Brain microvascular endothelial cell (primary cell): Measurements from ENCODE around the gene JUND.
A peak's percentile ranks its signal among the peaks of the same experiment; 100 is the strongest.

Experiments used
- DNase-seq: peaks from one replicate; pipeline ENCODE4 v3.0.0-alpha.2; 2020
- H3K27ac ChIP-seq: fragments of 250-450 bp; sonication (Bioruptor Pico); 2 replicates; pipeline ENCODE4 v1.5.1; 2020; ENCODE audit warnings: mild to moderate bottlenecking, moderate library complexity
- H3K27me3 ChIP-seq: fragments of 250-450 bp; sonication (Bioruptor Pico); replicated peaks from 2 replicates; pipeline ENCODE4 v1.5.1; 2020; ENCODE audit warnings: mild to moderate bottlenecking
- H3K36me3 ChIP-seq: fragments of 250-450 bp; sonication (Bioruptor Pico); replicated peaks from 2 replicates; pipeline ENCODE4 v1.5.1; 2020; ENCODE audit warnings: mild to moderate bottlenecking
- H3K4me3 ChIP-seq: 2 replicates; pipeline ENCODE4 v1.5.1; 2011; ENCODE audit warnings: low read depth, mild to moderate bottlenecking, control low read depth, low read length, moderate library complexity
- in situ Hi-C: cut with HindIII; loops from 2 replicates; pipeline ENCODE4 v1.10.0; 2017; ENCODE audit warnings: low sequenced_read_pairs, low pct_ligation_motif_present
- TF ChIP-seq, protein P1 (sequence below): IDR thresholded peaks from 2 replicates; pipeline ENCODE4 v1.5.1; 2011; ENCODE audit warnings: low read depth, mild to moderate bottlenecking, moderate library complexity, low read length, control low read depth, inconsistent platforms; ENCODE audit errors: missing control alignments

Gene JUND

DNA sequence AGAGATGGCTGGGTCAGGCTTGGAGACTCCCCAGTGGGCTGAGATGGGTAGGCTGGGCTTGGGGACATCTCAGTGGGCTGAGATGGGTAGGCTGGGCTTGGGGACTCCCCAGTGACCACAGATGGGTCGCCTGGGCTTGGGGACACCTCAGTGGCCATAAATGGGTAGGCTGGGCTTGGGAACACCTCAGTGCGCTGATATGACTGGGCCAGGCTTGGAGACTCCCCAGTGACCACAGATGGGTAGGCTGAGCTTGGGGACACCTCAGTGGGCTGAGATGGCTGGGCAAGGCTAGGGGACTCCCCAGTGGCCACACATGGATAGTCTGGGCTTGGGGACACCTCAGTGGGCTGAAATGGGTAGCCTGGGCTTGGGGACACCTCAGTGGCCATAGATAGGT, 19.9 kb downstream of the JUND start:
- Histone ChIP-seq H3K36me3 (no peaks in the 10 kb centered on the region), H3K27ac (no peak overlapping the region), H3K4me3 (no peak overlapping the region), H3K27me3 (no peaks in the 10 kb centered on the region)
- TF ChIP-seq, protein P1, sequence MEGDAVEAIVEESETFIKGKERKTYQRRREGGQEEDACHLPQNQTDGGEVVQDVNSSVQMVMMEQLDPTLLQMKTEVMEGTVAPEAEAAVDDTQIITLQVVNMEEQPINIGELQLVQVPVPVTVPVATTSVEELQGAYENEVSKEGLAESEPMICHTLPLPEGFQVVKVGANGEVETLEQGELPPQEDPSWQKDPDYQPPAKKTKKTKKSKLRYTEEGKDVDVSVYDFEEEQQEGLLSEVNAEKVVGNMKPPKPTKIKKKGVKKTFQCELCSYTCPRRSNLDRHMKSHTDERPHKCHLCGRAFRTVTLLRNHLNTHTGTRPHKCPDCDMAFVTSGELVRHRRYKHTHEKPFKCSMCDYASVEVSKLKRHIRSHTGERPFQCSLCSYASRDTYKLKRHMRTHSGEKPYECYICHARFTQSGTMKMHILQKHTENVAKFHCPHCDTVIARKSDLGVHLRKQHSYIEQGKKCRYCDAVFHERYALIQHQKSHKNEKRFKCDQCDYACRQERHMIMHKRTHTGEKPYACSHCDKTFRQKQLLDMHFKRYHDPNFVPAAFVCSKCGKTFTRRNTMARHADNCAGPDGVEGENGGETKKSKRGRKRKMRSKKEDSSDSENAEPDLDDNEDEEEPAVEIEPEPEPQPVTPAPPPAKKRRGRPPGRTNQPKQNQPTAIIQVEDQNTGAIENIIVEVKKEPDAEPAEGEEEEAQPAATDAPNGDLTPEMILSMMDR, result no peak
- DNase-seq, result no peak
- in situ Hi-C loops, result no loop called here

DNA sequence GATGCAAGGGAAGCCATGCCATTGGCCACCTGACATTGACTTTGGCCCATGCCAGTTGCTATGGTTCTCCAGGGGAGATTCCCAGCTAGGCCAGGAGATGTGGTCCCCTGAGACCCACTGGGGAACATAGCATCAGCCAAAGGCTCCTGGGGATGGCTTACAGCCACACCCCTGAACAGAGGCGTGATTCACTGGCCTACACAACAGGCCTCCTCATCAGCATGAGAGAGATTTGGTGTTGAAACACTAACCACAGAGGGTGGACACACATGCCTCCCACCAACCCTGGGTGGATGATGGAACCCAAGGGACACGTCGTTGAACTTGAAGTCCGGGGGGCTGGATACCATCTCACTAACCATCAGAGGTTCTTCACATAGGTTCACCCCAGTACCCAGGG, 21.5 kb downstream of the JUND start:
- in situ Hi-C loops, result no loop called here
- H3K27ac ChIP-seq, result no peak overlapping the region
- no peak for DNase-seq
- H3K4me3 ChIP-seq, result no peak overlapping the region
- H3K36me3 ChIP-seq, result no peaks in the 10 kb centered on the region
- TF ChIP-seq, protein P1, result no peak
- H3K27me3 ChIP-seq, result peaks cover 3% of the 10 kb centered on the region

DNA sequence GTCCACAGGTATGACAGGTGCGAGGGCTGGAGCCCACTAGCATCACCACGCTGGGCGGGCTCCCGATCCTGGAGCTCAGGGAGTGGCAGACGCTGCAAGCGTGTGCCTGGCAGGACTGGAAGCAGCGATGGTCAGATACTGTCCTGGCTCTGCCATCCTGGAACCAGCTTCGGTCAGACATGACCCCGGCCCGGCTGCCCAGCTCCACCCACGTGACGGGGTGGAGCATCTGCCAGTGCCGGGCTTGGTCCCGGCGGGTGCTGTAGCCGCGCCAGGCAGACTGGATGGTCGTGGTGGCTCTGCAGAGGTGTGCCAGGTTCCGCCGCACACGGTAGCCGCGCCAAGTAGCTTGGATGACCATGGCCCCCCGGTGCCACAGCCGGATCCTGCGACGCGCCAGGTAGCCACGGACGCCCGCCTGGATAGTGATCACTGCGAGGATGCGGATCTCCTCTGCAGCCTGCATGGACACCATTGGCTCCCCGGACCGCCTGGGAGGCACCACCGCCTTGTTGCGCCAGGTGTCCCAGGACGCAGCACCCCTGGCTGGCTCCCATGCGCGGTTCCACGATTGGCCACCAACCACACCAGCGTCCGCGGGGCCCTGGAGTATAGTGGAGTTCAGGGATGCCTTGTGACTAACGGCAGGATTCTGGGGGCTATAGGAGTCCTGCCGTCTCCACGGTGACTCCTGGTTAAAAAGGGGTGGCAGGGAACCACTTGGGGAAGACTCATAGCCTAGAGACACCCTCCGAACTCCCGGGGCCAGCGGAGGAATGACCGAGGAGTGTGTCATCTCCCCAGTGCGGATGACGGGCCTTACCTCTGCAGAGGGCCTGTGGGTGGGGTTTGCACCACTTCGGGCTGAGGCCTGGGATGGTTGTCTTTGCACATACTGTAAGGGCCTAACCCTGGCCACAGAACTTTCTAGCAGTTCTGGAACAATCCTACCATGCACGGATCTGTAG, 23.6 kb downstream of the JUND start:
- H3K36me3 ChIP-seq, result no peaks in the 10 kb centered on the region
- peaks cover 3% of the 10 kb centered on the region for H3K27me3 ChIP-seq
- no peak for DNase-seq

DNA sequence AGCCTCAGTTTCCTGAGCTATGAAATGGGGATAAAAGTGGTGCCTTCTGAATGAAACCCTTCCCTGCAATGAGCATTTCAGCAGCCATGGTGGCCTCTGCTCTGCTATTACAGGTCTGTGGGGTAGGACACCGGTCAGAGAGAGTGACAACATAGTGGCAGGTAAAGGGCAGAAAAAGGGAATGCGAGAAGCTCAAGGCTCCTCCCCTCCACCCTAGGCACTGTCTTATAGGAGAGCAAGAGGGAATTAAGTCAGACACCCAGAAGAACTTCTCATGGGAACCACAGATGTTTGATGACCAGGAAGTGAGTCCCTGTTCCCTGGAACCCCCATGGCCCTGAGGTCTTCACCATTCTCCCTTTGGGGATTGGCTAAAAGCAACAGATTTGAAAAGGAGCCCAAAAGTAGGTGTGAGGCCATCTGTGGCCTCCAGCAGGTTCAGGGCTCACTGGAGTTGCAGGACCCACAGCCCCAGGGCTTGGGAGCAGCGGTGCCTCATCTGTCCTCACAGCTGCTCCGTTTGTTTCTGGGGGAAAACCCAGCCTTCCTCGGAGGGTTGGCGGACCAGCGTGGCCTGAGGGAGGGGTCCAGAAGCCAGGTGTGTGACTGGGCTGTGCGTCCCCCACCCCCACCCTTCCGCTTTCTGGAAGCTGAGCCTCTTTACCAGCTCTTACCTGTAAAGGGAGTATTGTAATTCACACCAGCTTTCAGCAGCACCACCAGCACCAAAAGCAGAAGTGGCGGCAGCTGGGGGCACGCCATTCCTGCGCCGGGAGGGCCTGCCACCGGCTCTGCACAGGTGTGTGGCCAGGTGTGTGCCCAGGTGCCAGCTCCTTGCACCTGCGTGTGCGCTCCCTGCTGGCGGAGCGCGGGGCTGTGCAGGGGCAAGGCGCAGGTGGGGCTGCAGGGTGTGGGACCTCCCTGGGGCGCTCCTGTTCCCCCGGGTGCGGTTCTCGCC, 26.6 kb downstream of the JUND start:
- TF ChIP-seq, protein P1, result peak; percentile 4
- in situ Hi-C loops, result no loop called here
- DNase-seq, result no peak
- Histone ChIP-seq H3K36me3 (no peaks in the 10 kb centered on the region), H3K27ac (no peak overlapping the region), H3K27me3 (peaks cover 3% of the 10 kb centered on the region), H3K4me3 (no peak overlapping the region)

More for the DNA sequence above, 23.6 kb downstream of the JUND start:
- in situ Hi-C loops, result no loop called here
- Histone ChIP-seq H3K27ac (no peak overlapping the region), H3K4me3 (no peak overlapping the region)
- TF ChIP-seq, protein P1, result no peak

DNA sequence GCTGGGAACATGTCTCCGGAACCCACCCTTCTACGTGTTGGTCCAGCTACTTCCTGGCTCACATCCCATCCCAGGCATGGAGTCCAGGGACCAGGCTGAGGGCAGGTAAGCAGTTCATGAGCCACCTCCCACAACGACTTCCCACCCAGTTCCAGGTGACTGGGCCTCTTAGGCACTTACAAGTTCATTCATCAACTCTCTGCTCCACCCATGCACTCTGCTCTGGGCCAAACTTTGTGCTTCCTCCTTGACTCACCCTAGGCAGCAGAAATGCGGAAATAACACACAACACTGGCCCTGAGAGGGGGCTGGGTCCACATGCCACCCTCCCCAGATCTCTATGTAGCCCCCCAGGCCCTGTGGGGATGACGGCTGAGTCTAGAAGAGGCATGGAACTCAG, 27.7 kb downstream of the JUND start:
- Histone ChIP-seq H3K27ac (no peak overlapping the region), H3K27me3 (peaks cover 3% of the 10 kb centered on the region), H3K4me3 (no peak overlapping the region), H3K36me3 (no peaks in the 10 kb centered on the region)
- DNase-seq, result no peak
- TF ChIP-seq, protein P1, result no peak
- in situ Hi-C loops, result no loop called here
